Gastroesophageal sphincter (tissue), 4 donors: Measurements from ENCODE around the gene GPR160. TPM values are rescaled to one million over a fixed set of nuclear protein-coding genes. Genes with fewer than 3 reads are reported as not detected.

ENCODE experiments used
- ATAC-seq: fragments of 150-250 bp; one replicate; pipeline ENCODE4 v1.9.1; 2016; ENCODE audit warnings: mild to moderate bottlenecking, moderate library complexity
- H3K27ac ChIP-seq, 4 donors: fragments of 200-600 bp; sonication (generic) in 3 of 4; 1 replicate in 3 of 4; 2 replicates in 1 of 4; pipeline ENCODE4 v1.5.1; 2016 to 2019
- H3K27me3 ChIP-seq: fragments of 200-600 bp; sonication (generic); one replicate; pipeline ENCODE4 v1.5.1; 2019
- H3K36me3 ChIP-seq, 2 donors: fragments of 200-600 bp; sonication (generic); one replicate each; pipeline ENCODE4 v1.5.1; 2019; ENCODE audit warnings: control low read depth in 1 of 2
- H3K4me1 ChIP-seq, 3 donors: fragments of 200-600 bp; sonication (generic); 1 replicate in 2 of 3; 2 replicates in 1 of 3; pipeline ENCODE4 v1.5.1; 2016 to 2019; ENCODE audit warnings: control low read depth in 2 of 3
- H3K4me3 ChIP-seq, 2 donors: fragments of 200-600 bp; sonication (generic); one replicate each; pipeline ENCODE4 v1.5.1; 2019; ENCODE audit warnings: mild to moderate bottlenecking in 1 of 2, moderate library complexity in 1 of 2
- H3K9me3 ChIP-seq, 3 donors: fragments of 200-600 bp; sonication (generic); one replicate each; pipeline ENCODE4 v1.5.1; 2017 to 2019; ENCODE audit warnings: control low read depth in 2 of 3
- CTCF ChIP-seq, 4 experiments: fragments of 200-600 bp in 2 of 4; fragments of 450-650 bp in 2 of 4; sonication (generic) in 1 of 4; IDR thresholded peaks; one replicate each; pipeline ENCODE4 v1.5.1; 2017 to 2019; ENCODE audit warnings: antibody characterized with exemption in 4 of 4, mild to moderate bottlenecking in 2 of 4, moderate library complexity in 2 of 4
- EP300 ChIP-seq: sonication (generic); formaldehyde crosslinking; IDR thresholded peaks from one replicate; pipeline ENCODE4 v1.6.1; 2017; ENCODE audit warnings: antibody characterized with exemption, mild to moderate bottlenecking
- POLR2A ChIP-seq, 2 donors: fragments of 450-650 bp; IDR thresholded peaks; one replicate each; pipeline ENCODE4 v1.6.1; 2017; ENCODE audit warnings: antibody characterized with exemption in 2 of 2, mild to moderate bottlenecking in 2 of 2, moderate library complexity in 1 of 2
- POLR2AphosphoS5 ChIP-seq: sonication (generic); formaldehyde crosslinking; IDR thresholded peaks from one replicate; pipeline ENCODE4 v1.6.1; 2017; ENCODE audit warnings: antibody characterized with exemption
- WGBS, 2 donors: methylation state at CpG; one replicate each; pipeline ENCODE4 v1.1.5; 2018; ENCODE audit warnings: low coverage in 1 of 2; 5-methylcytosine and 5-hydroxymethylcytosine counted together
- total RNA-seq, 4 donors: library from RNA; depleted of rRNA; stranded (reverse); fragments of >200 nt; gene quantifications; one replicate each; pipeline ENCODE4 v1.1.0, GENCODE V29; 2016

Gene GPR160
- total RNA-seq, 4 donors from 2014 or later = 0.31 to 4.3 (median 0.94) TPM

GRCh38 chr3:170002879-170003278 is 34.9 kb upstream of the GPR160 start:
- peak overlapping the region in 1 of 2 donors; percentile 12 for H3K4me3 ChIP-seq
- no peak for TF ChIP-seq CTCF (IDR thresholded peaks at IDR 0.05)
- TF ChIP-seq POLR2A (IDR thresholded peaks at IDR 0.05) = no peak
- TF ChIP-seq EP300 = no peak
- TF ChIP-seq POLR2AphosphoS5 = no peak
- ATAC-seq = no peak

GRCh38 chr3:170003881-170004356 is 33.9 kb upstream of the GPR160 start:
- Histone ChIP-seq H3K4me3 (no peak overlapping the region), H3K36me3 (peaks cover 0 to 7% of the 10 kb centered on the region in 2 donors), H3K27me3 (peaks cover 13% of the 10 kb centered on the region), H3K9me3 (no peaks in the 10 kb centered on the region), H3K27ac (no peak overlapping the region), H3K4me1 (no peaks in the 10 kb centered on the region)
- no peak for ATAC-seq
- TF ChIP-seq POLR2A (IDR thresholded peaks at IDR 0.05) (no peak), CTCF (IDR thresholded peaks at IDR 0.05) (no peak), POLR2AphosphoS5 (no peak), EP300 (no peak)
- 100% methylated on average over 1 of the region's 2 CpGs; no CpG with 5 or more reads in 1 of the 2 donors for WGBS, 2 donors

More at GRCh38 chr3:170002879-170003278, 34.9 kb upstream of the GPR160 start:
- 78 to 100% methylated on average over 1 of the region's 1 CpG for WGBS, 2 donors
- no peaks in the 10 kb centered on the region for H3K4me1 ChIP-seq
- peaks cover 3% of the 10 kb centered on the region for H3K27me3 ChIP-seq
- peaks cover 0 to 10% of the 10 kb centered on the region in 2 donors for H3K36me3 ChIP-seq
- peak overlapping the region in 1 of 4 donors; percentile 18 for H3K27ac ChIP-seq
- no peaks in the 10 kb centered on the region for H3K9me3 ChIP-seq

GRCh38 chr3:170007031-170007663 is 30.6 kb upstream of the GPR160 start:
- no peak for TF ChIP-seq CTCF (IDR thresholded peaks at IDR 0.05)
- no peak for TF ChIP-seq POLR2A (IDR thresholded peaks at IDR 0.05)
- TF ChIP-seq EP300 = no peak
- no peak for TF ChIP-seq POLR2AphosphoS5
- peaks cover 13% of the 10 kb centered on the region for H3K27me3 ChIP-seq
- no peaks in the 10 kb centered on the region for H3K36me3 ChIP-seq
- no peak overlapping the region for H3K27ac ChIP-seq
- WGBS, 2 donors = 61% methylated on average over 6 to 7 of the region's 7 CpGs
- H3K4me1 ChIP-seq = no peaks in the 10 kb centered on the region
- H3K9me3 ChIP-seq = no peaks in the 10 kb centered on the region
- ATAC-seq = no peak
- no peak overlapping the region for H3K4me3 ChIP-seq

GRCh38 chr3:170010498-170010897 is 27.3 kb upstream of the GPR160 start:
- ATAC-seq = no peak
- H3K27ac ChIP-seq = no peak overlapping the region
- no peak for TF ChIP-seq EP300
- TF ChIP-seq POLR2AphosphoS5 = no peak
- no peak for TF ChIP-seq POLR2A (IDR thresholded peaks at IDR 0.05)
- no peak for TF ChIP-seq CTCF (IDR thresholded peaks at IDR 0.05)
- 73 to 100% methylated on average over 2 to 4 of the region's 4 CpGs for WGBS, 2 donors
- H3K4me3 ChIP-seq = no peak overlapping the region
- no peaks in the 10 kb centered on the region for H3K36me3 ChIP-seq
- H3K9me3 ChIP-seq = no peaks in the 10 kb centered on the region
- peaks cover 19% of the 10 kb centered on the region for H3K27me3 ChIP-seq
- no peaks in the 10 kb centered on the region for H3K4me1 ChIP-seq
